ENCODE data around the gene FANCB.
A peak's percentile ranks its signal among the peaks of the same experiment; 100 is the strongest.

GRCh38 chrX:14873676-14874049 lies 794 bp upstream of the FANCB start:
- TF ChIP-seq CTCF (IDR thresholded peaks at IDR 0.05) (no peak), EP300 (IDR thresholded peaks at IDR 0.05) (no peak), POLR2A (IDR thresholded peaks at IDR 0.05) (peak in 1 of 4 donors; percentile 6), POLR2AphosphoS5 (IDR thresholded peaks at IDR 0.05) (no peak)

All from upper lobe of left lung (tissue), 4 donors.